ENCODE data around the gene CRISPLD2. TPM values are rescaled to one million over a fixed set of nuclear protein-coding genes. Genes with fewer than 3 reads are reported as not detected.
"Not testable (repeated sequence)": the region's sequence is repeated elsewhere in the genome, so short reads cannot be mapped to it uniquely, and the experiment has no call there.

The CRISPLD2 gene
- polyA plus RNA-seq, 3 donors = 6.7 to 9.2 (median 7.8) TPM

DNA sequence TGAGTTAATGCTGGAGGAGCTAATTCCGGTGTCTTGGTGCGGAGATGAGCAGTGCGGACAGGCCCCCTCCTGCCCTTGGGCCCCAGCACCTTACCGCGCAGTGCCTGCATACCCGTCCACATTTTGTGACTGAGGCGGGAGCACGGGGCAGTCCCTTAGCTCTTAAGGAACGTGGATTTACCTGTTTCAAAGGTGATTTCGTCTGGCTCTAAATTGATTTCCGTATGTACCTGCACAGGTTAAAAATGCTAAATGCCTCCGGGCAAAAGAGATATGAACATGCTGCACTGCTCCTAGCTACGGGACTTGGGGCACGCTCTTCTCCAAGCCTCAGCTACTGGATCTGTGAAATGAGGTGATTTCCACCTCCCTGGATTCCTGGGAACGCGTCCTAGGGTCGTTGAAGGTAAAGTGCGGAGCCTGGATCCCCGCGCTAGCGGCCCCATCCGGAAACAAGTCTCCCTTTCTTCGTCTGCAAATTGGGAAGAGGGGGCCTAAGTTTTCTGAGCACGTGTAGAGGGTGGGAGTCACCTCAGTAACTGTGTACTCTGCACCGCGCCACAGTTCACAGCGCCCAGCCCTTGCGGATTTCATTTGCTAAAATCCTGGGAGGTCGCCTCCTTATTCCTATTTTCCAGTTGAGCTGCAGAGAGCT is 669 bp upstream of the CRISPLD2 start:
- DNase-seq (ENCODE audit: extremely low read depth in 1 of 11, low read depth in 9 of 11, low spot score in 4 of 11) = no peak

DNA sequence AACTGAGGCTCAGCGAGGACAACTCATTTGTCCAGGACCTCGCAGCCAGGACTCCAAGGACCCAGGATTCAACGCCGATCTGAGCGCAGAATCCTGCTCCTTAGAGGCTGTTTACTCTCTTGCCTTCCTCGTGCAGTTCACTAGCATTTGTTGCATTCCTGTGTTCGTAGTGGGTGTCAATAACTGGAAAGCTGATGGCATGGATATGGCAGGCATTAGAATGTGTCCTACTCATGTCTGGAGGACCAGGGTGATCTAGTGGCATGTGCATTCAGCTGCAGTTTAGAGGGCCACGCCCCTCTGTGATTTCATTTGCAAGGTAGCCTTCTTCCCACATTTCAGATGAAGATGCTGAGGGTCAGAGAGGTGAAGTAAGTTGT is 510 bp downstream of the CRISPLD2 start:
- DNase-seq (ENCODE audit: extremely low read depth in 1 of 11, low read depth in 9 of 11, low spot score in 4 of 11) = no peak

DNA sequence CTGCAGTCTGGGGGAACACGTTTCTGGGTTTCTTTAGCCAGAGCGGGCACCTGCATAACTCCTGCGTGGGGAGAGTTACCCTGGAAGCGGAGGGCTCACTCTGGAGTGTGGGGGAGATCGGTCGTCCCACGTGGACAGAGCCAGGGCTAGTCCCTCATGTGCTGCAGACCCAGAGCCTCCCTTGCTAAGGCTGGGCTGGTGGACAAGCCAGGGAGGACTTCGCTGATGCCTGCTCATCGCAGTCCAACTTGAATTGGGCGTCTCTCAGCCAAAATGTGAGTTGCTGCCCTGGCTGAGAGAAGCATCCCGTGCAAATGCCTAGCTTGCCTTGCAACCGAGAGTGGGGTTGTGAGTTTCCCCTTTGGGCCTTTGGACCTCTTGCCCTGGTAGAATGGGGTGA is 986 bp downstream of the CRISPLD2 start:
- DNase-seq (ENCODE audit: extremely low read depth in 1 of 11, low read depth in 9 of 11, low spot score in 4 of 11) = no peak

DNA sequence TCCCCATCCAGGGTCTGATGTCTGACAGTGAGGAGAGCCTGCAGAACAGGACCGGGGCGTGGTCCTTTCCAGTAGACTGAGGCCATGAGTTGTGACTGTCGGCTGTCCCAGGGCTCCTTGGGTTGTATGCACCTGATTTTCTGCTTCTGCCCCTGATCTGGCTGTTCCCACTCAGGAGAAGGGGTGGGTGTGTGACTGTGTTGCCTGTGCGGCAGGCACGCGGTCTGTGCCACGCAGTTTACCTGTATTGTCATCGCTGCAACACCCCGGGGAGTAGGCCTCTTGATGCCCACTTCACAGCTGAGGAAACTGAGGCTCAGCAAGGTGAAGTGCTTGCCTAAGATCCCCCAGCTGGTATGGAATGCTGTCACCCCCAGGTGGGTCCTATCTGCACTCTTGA is 1.4 kb downstream of the CRISPLD2 start:
- no peak for DNase-seq (ENCODE audit: extremely low read depth in 1 of 11, low read depth in 9 of 11, low spot score in 4 of 11)

DNA sequence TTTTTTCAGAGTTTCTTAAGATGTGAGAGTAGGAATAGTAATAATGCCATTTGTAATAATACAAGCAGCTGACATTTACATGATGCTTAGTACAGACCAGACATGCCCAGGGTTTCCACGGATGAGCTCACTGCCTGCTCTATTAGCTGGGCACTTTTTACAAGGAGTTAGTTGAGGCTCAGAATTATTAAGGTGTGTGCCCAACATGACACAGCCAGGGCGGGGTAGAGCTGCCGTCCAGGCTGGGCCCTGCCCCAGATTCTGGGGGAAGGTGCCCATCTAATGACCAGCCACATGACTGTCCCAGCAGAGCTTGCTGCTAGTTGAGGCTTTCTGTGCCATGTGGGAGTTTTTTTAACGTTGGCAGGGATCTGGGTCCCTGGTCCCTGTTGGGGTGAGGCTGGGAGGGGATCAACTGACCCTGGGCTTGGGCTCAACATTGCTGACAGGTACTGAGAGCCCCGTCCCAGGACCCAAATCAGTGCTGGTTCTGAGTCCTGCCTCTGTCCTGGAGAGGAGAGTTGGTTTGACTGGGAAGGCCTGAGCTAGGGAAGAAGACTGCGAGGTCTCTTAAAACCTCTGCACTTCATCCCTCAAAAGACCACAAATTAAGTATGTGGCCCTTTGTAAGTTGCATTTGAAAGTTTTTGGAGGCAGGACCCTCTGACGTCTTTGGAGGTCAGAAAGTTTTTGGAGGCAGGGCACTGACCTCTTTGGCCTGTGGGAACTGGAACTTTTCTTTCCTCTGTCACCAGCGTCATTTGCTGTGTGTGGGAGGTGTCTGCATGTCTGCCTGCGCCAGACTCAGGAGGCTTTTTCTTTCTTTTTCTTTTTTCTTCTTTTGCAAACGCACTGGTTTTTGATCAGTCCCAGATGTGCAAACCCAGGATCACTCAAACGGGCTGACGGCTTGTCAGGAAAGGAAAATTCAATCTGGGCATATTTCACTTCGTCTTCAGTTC is 2.2 kb downstream of the CRISPLD2 start:
- no peak for DNase-seq (ENCODE audit: extremely low read depth in 1 of 11, low read depth in 9 of 11, low spot score in 4 of 11)

DNA sequence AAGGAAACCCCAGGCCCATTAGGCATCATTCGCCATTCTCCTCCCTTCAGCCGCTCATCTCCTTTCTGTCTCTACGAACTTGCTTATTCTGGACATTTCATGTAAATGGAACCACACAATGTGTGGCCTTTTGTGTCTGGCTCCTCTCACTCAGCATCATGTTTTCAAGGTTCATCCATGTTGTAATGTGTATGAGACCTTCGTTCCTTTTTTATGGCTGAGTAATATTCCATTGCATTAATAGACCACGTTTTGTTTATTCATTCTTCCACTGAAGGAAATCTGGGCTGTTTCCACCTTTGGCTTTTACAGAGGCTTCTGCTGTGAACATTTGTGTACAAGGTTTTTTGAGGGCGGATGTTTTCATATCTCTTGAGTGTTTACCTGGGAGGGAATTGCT is 3.2 kb downstream of the CRISPLD2 start:
- DNase-seq (ENCODE audit: extremely low read depth in 1 of 11, low read depth in 9 of 11, low spot score in 4 of 11) = no peak

DNA sequence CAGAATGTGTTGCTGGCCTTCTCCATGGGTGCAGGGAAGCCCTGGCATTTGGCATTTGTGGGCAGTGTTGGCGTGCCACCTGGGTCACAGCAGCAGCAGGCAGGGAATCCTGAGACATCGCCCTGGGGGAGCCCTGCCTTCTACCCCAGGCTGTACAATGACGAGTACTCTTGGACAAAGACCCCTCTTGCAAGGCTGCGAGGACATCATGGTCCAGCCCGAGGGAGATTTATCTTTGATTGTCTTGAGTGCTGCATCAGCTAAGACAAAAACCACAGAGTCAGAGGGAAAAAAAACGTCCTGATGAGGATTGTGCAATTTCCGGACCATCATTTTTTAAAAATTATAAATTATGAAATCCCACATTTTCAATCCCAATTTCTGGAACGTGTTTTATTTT is 3.7 kb downstream of the CRISPLD2 start:
- no peak for DNase-seq (ENCODE audit: extremely low read depth in 1 of 11, low read depth in 9 of 11, low spot score in 4 of 11)

DNA sequence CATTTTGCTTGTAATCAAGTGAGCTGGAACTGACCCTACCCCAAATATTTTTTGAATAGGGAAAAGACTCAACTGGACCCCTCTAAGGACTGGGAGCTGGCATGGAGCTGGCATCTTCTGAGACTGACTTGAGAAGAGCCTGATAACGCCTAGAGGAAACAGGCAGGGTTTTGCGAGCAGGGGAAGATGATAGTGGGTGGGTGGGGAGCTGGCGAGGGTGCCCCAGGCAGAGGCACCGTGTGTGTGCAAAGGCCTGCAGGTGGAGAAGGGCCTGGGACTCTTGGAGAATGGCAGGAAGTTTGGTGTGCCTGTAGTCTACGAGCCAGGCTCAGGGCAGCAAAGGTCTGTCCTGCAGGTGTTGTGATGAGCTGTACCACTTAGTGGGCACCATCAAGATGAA is 4.1 kb downstream of the CRISPLD2 start:
- DNase-seq (ENCODE audit: extremely low read depth in 1 of 11, low read depth in 9 of 11, low spot score in 4 of 11) = no peak

DNA sequence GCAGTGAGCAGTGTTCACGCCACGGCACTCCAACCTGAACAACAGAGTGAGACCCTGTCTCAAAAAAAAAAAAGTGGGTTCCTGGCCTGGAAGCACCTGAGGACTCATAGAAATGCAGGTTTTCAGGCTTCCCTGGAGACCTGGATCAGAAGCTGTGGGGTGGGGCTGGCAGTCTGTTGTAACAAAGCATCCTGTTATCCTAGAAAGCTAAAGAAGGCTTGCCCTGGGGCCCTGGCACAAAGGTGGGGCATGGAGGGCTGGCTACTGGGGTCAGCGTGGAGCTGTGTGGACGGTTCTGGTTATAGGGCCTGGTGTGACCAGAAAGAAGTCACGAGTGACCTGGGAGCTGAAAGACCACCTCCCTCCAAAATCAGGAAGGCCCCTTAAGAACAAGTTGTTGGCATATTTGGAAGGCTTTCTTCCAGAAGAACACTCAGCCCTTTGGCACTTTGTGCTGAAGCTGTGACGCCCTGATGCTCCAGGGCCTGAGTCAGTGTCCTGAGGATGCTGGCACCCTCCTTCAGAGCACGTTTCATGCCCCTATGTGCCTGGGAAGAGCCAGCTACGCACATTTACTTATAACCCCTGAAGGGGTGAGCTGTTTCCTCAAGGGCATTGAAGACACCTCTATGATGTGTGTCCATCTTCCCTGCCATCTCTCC is 6.2 kb downstream of the CRISPLD2 start:
- no peak for DNase-seq (ENCODE audit: extremely low read depth in 1 of 11, low read depth in 9 of 11, low spot score in 4 of 11)

DNA sequence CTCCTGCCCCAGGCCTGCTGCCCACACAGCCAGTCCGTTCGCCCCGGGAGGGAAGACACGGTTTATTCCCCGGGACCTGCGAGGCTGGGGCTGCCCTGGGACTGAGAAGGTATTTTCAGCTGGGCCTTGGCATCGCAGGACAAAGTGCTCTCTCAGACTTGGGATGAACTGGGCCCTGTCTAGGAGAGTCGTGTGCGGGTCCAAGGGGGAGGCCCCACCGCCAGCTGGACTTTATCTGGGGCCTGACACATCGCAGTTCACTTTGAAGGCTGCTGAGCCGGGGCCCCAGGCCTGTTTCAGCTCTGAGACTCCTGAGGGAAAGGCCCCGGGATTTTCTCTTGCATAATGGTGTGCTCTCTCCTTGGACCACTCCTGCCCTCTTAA is 6.8 kb downstream of the CRISPLD2 start:
- peak in 2 of 11 donors; percentile 40 to 46 for DNase-seq (ENCODE audit: extremely low read depth in 1 of 11, low read depth in 9 of 11, low spot score in 4 of 11)

DNA sequence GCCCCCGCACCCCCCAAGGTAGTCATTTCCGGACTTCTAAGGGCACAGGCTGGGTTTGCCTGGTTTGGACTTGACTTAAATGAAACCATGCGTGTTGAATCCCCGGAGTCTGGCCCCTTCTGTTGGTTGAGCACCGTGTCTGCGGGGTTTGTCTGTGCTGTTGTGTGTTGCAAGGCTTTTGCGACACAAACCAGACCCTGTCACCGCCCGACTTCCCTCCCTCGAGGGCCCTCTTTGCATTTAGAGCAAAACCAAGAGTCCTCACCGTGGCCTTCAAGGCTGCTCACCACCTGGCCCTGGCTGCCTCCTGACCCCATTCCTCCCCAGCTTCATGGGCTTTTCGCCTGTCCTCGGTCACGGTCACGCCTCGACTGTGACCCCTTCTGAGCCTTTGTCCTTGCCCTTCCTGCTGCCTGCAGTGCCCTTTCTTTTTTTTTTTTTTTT is 7.4 kb downstream of the CRISPLD2 start:
- no peak for DNase-seq (ENCODE audit: extremely low read depth in 1 of 11, low read depth in 9 of 11, low spot score in 4 of 11)

DNA sequence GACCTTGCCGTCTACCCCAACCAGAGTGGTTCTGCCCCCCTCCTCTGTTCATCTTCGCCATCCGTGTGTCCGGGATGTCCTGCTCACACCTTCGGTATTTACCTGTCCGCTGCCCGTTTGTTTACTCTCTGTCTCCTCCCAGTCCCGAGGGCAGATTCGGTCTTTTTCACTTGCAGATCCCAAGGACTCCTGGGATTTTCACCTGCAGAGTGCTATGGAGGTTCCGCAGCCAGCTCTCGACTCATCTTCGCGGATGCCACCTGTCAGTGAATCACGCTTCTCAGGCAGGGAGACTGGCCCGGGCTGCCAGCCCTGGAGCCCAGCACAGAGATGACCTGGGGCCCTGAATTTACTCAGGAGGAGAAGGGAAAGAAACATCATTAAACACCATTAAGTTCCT is 8.1 kb downstream of the CRISPLD2 start:
- no peak for DNase-seq (ENCODE audit: extremely low read depth in 1 of 11, low read depth in 9 of 11, low spot score in 4 of 11)

DNA sequence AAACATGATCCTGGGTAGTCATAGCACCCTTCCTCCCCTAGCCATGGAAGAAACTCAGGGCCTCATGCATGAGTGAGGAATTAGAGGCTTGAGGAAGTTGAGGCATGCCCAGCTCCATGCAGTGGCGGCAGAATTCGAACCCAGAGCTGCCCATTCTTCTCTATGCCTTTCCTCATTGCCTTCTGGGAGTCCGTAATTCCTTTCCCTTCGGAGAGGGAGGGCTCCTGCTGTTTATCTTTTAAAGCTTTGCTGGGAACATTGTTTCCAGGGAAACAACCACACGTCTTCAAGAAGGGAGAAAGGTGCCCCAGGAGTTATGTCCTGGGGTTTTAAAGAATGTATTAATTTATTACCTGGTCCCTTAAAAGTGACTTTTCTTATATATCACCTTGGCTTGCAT is 8.5 kb downstream of the CRISPLD2 start:
- no peak for DNase-seq (ENCODE audit: extremely low read depth in 1 of 11, low read depth in 9 of 11, low spot score in 4 of 11)

DNA sequence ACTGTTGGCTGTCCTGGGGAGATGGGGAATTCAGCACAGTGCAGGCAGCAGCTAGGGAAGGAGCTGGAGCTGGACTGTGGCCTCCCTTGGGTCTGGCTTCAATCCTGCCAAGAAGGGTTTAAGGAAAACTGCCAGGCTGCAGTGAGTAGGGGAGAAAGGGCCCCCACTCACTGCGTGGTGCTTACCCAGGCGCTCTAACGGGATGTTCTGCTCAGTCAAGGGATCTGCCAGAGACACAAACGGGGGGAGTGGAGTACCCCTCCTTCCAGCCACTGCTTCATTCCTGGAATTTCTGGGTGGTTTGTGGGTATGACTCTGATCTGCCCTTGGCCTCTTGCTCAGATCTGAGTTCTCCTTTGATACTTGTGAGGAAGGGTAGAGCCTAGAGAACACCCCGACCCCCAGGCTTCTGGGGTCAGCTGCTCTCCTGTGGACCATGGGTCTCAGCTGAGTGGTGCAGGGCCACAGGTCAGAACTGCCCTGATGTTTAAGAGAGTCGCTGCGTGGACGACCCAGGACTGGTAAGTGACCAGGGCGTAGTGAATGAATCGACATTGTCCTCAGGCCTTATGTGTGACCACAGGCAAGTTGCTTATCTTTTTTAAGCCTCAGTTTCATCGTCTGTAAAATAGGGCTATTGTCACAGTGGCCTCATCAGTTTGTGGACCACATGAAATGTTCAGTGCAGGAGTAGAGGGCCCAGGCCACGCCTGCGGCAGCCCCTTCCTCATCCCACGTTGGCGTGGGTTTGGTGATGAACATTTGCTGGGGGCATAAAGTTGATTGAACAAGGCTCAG is 9.6 kb downstream of the CRISPLD2 start:
- DNase-seq (ENCODE audit: extremely low read depth in 1 of 11, low read depth in 9 of 11, low spot score in 4 of 11) = no peak

DNA sequence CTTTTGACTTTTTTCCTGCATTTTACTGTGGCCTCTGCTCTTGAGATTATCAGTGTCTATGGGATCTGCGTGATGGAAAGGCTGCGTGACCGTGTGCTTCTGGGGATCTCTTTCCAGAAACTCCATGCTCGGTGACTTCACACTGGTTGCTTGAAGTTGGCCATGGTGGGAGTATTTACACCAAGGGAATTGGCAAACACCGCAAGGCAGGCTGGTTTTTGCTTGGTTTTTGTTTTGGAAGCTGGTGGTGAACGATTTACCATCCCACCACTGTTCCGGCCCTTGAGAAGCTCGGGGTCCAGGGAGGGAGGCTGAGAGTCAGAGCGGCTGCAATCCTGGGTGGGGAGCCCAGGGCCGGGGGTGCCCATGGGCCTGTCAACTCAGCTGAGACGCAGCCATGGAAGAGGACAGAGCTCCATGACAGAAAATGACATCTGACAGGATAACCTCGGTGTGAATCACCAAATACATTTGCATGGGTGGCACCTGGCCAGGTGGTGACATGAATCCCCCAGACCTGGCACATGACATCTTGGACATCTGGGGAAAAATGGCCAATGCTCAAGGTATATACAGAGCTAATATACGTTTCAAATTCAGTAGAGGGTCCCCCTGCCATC is 11.1 kb downstream of the CRISPLD2 start:
- no peak for DNase-seq (ENCODE audit: extremely low read depth in 1 of 11, low read depth in 9 of 11, low spot score in 4 of 11)

DNA sequence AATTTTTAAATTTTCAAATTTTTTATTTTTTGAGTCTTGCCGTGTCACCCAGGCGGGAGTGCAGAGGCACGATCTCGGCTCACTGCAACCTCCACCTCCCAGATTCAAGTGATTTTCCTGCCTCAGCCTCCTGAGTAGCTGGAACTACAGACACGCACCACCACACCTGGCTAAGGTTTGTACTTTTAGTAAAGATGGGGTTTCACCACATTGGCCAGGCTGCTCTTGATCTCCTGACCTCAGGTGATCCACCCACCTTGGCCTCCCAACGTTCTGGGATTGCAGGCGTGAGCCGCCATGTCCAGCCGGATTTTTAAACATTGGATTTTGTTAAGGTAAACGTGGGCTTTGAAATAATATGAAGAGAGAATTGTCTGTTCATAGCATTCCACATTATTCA is 11.9 kb downstream of the CRISPLD2 start:
- DNase-seq (ENCODE audit: extremely low read depth in 1 of 11, low read depth in 9 of 11, low spot score in 4 of 11) = not testable (repeated sequence)

DNA sequence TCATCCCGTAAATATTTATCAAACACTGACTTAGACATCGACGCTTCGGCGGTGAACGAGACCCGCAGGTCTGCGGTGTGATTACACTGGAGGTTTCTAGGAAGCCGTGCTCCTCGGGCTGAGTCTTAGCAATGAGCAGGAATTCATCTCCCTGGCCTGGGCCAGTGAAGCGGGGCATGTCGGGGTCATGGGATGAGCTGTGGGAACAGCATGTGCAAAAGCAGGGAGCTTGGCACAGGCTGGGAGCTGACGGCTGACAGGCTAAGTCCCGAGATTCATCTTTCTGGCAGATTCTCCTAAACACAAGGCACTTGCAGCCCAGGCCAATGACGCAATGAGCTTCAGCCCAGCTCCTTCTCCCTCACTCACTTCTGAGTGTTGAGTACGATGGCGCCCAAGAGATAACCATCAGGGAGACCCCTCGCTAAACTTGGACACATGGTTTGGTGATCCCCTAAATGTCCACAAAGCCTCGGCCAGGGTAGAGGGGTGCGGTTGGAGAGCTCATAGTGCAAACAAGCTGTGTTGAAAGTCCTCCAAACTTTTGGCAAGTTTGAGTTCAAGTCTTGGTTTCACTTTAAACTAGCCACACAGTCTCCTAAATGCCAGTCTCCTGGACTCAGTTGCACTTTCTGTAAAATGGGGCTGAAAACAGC is 12.8 kb downstream of the CRISPLD2 start:
- no peak for DNase-seq (ENCODE audit: extremely low read depth in 1 of 11, low read depth in 9 of 11, low spot score in 4 of 11)

DNA sequence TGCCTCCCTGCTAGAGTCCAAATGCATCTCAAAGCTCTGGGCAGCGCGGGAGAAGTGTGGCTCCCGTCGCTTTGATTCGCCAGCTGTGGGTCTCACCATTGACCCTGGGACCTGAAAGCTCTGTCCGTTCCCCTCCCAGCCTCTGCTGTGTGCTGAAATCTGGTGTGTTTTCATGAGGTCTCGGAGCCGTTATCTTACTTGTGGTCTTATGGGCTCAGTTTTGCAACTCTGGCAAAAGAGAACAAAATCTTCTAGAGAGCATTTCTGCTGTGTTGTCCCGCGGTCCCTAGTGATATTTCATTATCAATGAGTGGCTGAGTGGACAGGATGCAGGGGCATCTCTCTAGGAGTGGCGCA is 13.3 kb downstream of the CRISPLD2 start:
- no peak for DNase-seq (ENCODE audit: extremely low read depth in 1 of 11, low read depth in 9 of 11, low spot score in 4 of 11)

Data from renal cortex interstitium (tissue), 11 donors.